GM19099 (cell line): ENCODE results near the gene SLC38A1.

Experiments
- POLR2A ChIP-seq: IDR thresholded peaks from 3 replicates; pipeline ENCODE4 v1.6.1; 2011; ENCODE audit warnings: low read depth; ENCODE audit not compliant: insufficient read length; ENCODE audit errors: extremely low read depth

The SLC38A1 gene

DNA sequence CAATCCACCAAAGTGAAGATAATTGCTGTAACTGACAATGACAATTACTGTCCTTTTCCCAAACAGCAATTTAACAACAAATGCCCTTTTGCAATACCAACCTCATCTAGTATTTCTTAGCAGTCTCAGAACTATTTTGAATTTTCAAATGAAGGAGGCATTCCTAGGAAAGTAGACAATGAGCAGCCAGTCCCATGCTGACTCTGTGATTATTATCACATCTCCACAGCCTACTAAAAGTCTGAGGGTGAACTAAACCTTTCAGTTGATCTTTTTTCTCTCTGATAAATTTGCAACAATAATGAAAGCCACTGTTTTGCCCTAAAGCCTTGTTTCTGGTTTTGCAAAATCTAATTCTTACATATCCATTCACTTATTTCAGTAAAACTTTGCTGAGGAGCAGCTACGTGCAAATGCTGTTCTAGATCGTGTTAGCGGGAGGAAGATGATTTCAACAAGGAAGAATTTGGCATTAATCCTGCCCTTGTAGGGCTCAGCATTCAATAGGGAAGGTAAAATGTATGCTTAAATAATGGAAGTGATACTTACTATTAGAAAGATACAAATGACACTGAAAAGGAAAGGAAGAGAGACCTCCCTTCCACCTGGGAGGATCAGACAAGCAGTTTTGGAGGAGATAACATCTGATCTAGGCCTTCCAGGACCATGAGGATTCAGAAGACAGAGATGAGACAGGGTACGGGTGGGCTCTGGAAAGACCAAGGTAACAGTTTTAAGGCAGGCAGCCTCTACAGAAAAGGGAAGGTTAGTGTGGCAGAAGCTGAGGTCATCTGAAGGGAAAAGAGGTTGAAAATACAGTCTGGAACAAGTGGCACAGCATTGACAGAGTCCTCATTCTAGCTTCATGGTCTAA, 47.4 kb downstream of the SLC38A1 start:
- TF ChIP-seq POLR2A = no peak

DNA sequence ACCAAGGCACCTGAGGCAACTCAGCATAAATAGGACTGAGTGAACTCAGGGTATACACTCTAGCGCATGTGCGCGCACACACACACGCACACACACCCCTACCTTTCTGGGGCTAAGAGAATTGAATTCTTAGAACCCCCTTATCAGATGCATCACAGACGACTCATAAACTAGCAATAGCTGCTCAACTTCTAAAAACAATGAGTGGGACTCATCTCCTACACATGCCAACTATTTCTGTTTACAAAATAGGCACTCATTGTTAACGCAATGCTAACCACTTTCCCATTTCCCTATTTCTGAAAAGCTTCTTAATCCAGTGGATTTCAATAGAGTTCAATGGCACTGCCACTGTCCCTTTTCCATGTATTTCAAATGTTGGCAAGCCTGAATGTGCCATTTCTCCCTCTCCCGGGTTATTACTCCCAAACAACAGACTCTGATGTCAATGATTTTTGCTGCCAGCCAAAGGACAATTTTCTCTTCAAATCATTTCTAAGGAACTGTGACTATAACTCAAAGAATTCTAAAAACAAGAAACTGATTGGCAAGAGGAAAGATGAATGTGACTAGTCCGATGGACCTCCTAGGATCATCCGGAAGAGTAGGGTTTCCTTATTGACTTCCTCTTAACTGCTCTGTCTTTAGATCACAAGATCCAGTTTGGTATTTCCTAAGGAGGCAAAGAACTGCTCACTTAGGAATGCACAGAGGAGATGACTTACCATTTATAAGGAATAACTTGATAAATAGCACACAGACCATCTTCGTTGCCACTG, 48.8 kb downstream of the SLC38A1 start:
- TF ChIP-seq POLR2A = no peak

DNA sequence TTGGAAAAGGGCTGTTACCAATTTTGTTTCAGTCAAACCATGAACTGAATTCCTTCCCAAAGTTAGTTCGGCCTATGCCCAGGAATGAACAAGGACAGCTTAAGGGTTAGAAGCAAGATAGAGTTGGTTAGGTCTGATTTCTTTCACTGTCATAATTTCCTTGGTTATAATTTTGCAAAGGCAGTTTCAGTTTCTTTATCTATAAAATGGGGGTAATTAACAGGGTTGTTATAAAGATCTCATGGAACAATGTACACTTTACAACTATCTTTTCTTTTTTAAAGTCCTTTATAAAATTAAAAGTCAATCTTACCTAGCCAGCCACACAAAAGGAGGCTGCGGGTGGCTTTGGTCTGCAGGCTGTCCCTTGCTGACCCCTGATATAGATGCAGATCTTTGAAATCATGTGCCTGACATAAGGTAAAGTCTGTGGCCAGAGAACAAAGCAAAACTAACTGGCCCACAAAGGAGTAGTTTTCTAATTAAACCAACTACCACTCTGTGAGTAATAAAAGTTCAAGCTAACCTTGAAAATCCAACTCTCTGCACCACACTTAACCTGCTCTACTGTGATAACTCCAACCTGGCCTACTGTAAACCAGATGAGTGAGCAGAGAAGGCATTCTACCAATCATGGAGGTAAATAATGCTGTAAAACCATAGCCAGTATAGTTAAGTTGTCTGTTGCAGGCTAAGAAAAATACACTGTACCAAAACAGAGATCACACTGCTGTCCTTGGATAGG, 49.5 kb downstream of the SLC38A1 start:
- no peak for TF ChIP-seq POLR2A

DNA sequence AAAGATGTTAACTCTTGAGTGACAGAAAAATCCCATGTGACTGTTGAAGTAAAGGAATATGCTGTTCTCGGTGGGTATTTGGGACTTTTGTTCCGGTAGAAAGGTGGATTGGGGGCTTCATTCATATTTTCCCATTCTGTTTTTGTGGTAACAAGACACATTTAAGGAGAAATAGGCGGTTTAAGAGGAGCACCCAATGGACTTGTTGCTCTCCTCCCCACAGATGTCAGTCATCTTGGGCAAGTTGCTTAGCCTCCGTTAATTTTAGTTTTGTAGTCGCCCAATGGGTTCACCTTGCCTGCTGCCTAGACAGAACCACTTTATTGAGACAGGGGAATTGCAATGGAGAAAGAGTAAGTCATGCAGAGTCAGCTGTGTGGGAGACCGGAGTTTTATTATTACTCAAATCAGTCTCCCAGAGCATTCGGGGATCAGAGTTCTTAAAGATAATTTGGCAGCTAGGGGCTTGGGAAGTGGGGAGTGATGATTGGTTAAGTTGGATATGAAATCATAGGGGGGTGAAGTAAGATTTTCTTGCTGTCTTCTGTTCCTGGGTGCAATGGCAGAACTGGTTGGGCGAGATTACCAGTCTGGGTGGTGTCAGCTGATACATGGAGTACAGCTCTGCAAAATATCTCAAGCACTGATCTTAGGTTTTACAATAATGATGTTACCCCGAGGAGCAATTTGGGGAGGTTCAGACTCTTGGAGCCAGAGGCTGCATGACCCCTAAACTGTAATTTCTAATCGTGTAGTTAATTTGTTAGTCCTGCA, 50.3 kb downstream of the SLC38A1 start:
- no peak for TF ChIP-seq POLR2A

DNA sequence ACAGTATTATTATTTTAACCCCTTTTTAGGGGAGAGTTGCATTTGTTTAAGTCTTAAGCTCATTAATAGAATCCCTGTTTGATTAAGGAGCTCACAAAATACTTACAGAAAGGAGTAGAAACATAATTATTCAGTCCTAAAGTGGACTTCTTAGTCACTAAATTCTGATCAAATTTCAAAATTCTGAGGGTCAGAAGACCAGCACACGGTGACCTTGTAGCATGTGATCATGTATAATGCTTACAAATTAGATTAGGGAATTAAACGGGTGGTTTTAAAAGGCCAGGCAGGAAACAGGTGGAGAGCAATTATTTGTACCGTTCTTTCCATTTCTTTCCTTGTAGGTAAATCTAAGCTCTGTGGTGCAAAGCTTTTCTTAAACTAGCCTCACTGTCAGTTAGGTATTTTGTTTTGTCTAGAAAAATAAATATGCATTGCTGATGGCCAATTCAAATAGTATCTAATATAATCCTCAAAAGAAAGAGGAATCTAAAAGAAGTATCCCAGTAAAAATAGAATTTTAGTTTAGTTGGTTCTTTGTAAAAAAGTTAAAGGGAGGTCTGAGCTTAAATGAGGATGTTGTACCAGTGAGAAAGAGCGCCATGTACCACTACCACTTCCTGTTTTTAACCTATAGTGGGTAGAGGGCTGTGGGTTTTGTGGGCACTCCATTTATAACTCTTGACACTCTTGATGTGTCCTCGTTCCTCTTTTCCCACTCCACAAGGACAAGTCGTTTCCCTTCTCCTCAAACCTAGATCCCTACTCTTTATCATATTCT, 51.1 kb downstream of the SLC38A1 start:
- no peak for TF ChIP-seq POLR2A

DNA sequence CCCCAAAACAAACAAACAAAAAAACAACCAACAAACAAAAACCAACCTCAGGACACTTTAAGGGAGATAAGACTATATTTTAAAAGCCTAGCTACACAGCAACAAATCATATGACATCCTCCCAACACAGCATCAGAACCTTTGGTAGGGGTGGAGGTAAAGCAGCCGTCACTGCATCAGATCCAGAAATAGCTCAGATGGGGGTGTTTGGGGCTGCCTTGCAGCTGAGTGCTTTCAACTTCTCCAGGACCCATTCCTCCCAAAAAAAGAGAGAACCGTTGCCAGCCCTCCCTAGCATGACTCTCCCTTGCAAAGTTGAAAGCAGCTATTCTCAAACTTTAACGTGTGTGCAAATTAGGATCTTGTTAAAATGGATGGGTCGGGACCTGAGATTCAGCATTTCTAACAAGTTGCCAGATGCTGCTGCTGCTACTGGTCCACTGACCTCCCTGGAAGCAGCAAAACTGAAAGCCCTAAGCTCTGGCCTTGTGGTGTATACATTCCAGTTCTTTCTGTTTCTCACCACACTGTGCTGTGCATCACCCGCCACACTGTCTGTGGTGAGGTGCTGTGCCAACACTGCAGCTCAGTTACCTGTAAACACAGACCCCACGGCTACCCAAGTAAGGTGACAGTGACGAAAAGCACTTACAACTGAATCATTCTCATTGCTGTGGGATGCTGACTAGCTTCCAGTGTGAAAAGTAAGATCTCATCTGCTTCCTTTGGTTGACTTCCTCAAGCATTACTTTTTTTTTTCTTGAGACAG, 54.0 kb downstream of the SLC38A1 start:
- TF ChIP-seq POLR2A = no peak

DNA sequence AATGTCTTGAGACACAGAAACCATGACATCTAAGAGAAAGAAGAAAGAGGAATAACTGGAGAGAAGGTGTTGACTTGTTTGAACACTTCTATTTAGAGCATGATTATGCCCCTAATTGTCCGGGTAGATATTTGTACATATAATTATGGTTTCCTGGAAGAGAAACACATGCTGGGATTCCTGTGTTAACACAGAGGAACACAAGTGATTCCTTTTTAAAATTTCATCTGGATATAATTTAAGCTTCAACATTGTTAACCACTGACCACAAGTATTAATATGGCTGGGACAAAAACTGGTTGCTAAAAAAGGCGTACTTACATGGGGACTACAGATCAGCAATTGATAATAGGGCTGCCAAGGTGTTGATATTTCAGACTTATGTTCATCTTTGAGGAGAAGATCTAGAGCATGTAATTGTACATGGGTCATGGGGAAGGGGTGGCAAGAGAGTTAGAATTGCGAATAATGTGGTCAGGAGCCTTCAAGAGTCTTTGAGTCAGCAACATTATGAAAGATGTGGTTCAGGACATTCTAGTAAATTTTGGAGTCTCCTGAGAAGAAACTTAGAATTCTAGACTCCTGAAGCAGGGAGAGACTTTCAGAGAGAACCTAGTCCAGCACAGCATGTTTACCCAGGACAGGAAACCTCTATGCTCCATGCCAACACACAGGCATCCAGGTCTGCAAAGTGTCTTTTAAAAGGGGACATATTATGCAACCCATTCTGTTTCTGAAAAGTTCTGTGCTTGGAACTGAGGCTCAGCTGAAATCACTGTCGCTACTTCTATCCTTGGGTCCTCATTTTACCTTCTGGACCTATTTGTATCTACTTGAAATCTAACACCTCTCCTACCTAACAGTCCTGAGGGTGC, 56.5 kb downstream of the SLC38A1 start:
- TF ChIP-seq POLR2A = no peak

DNA sequence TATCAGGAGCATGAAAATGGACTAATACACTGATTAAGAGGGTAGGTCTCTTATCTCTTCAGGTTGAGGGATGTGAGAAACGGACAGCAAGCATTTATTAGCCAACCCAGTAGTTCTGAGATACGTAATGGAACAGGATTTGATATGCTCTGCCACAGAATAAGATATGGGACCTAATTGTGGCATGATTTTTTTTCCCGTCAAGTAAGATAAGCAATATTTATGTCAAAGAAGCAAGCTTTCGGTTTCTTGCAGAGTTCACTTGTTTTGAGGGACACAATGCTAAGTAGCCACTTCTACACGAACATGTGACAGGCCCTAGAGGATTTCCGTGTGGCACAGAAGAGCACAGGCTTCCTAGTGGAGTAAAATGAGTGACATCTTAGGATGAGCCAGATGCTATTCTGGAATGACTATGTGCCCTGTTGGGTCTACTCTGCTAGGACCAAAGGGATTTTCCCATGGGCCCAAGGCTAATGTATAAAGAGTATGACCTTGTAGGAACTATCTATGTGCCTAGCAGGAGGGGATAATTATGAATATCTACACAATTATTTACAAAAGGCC, 57.9 kb downstream of the SLC38A1 start:
- TF ChIP-seq POLR2A = no peak

DNA sequence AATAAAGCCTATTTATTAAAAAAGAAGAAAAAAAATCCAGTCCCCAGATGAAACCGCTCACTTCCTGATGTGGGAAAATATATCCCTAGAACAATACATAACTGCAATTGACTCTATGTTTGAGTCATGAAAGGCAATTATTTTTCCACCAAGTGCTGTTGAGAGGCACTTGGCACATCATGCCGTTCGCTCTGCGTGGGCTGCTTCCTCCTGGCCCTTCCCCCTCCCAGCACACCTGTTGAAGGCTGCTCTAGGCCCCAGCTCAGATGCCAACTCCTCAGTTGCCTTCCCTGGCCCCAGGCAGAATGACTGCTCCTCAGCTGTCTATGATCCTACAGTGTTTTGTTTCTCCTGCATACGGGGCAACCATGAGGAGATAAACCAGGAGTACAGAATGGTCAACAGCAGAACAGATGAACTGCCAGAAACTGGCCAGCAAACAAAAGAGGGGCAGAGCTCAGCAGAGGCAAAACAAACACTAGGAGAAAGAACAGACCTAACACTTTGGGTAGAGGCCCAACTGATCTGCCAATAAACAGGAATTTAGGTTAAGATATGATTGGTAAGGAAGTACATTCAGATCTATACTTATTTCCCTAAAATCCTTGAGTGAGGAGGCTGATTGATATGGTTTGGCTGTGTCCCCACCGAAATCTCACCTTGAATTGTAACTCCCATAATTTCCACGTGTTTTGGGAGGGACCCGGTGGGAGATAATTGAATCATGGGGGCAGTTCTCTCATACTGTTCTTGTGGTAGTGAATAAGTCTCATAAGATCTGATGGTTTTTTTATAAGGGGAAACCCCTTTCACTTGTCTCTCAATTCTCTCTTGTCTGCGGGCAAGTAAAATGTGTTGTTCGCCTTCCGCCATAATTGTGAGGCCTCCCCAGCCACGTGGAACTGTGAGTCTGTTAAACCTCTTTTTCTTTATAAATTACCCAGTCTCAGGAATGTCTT, 58.6 kb downstream of the SLC38A1 start:
- no peak for TF ChIP-seq POLR2A

DNA sequence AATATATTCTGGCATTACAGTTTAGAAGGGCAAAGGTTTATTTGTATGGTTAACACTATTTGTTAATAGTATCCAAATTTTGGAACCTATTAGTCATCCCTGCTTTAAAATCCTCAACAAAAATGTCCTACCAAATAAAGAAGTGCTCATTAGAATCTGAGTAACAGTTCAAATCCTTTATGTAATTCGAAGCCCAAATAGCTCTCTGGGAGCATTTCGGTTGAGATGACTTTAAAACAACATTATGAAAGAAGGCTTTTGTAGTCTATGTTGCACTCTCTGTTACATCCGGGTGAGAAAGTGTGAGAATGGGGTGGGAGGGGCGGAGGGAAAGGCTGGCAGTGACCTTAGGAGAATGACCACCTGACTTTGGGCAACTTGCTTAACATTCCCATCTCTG, 59.7 kb downstream of the SLC38A1 start:
- no peak for TF ChIP-seq POLR2A

DNA sequence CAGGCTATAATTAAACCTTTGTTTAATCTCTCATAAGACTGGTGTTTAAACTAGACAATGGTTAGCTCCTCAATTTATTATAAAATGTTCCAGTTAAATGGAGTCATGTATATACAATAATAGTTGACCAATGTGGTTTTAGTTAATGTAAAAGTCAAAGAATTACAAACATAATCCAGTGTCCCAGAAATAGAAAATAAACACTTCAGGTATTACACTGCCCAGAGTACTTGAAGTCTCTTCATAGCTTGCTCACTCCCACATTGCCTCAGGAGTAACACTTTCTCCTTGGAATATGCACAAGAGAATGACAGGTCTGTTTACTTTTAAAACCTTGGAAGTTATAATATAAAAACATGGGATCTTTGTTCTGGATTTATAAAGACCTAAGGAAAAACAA, 60.5 kb downstream of the SLC38A1 start:
- TF ChIP-seq POLR2A = no peak
